Spleen (tissue), 11 donors: ENCODE data around the gene KCTD21. TPM values are rescaled to one million over a fixed set of nuclear protein-coding genes. Genes with fewer than 3 reads are reported as not detected.
A peak's percentile ranks its signal among the peaks of the same experiment; 100 is the strongest.

Experiments
- DNase-seq: peaks from one replicate; pipeline ENCODE4 v3.0.0-alpha.2; 2020
- H3K27ac ChIP-seq, 8 donors: fragments of 200-600 bp; sonication (generic) in 7 of 8; 1 replicate in 4 of 8; 2 replicates in 4 of 8; pipeline versions ENCODE4 v1.5.0 to v1.8.0; 2016 to 2021; ENCODE audit warnings: inconsistent platforms in 4 of 8, mild to moderate bottlenecking in 4 of 8, moderate library complexity in 1 of 8
- H3K27me3 ChIP-seq, 7 donors: fragments of 200-600 bp; sonication (generic) in 6 of 7; replicated peaks in 1 of 7; 1 replicate in 4 of 7; 2 replicates in 3 of 7; pipeline versions ENCODE4 v1.5.0 to v1.8.0; 2016 to 2021; ENCODE audit warnings: inconsistent platforms in 3 of 7, mild to moderate bottlenecking in 1 of 7
- H3K36me3 ChIP-seq, 6 donors: fragments of 200-600 bp; sonication (generic) in 5 of 6; 1 replicate in 4 of 6; 2 replicates in 2 of 6; pipeline versions ENCODE4 v1.5.0 to v1.8.0; 2016 to 2021; ENCODE audit warnings: inconsistent platforms in 2 of 6
- H3K4me1 ChIP-seq, 6 donors: fragments of 200-600 bp; sonication (generic) in 5 of 6; 1 replicate in 3 of 6; 2 replicates in 3 of 6; pipeline versions ENCODE4 v1.5.0 to v1.8.0; 2016 to 2021; ENCODE audit warnings: inconsistent platforms in 3 of 6
- H3K4me3 ChIP-seq, 8 donors: fragments of 200-600 bp; sonication (generic) in 7 of 8; 1 replicate in 4 of 8; 2 replicates in 4 of 8; pipeline versions ENCODE4 v1.5.0 to v1.8.0; 2016 to 2021; ENCODE audit warnings: inconsistent platforms in 4 of 8, mild to moderate bottlenecking in 4 of 8, moderate library complexity in 2 of 8
- H3K9me3 ChIP-seq, 8 donors: fragments of 200-600 bp; sonication (generic) in 7 of 8; 1 replicate in 4 of 8; 2 replicates in 4 of 8; pipeline versions ENCODE4 v1.5.0 to v1.8.0; 2016 to 2021; ENCODE audit warnings: inconsistent platforms in 4 of 8
- CTCF ChIP-seq, 11 experiments: fragments of 200-600 bp in 7 of 11; fragments of 450-650 bp in 4 of 11; sonication (generic) in 4 of 11; IDR thresholded peaks in 8 of 11; conservative IDR thresholded peaks in 3 of 11; 1 replicate in 7 of 11; 2 replicates in 4 of 11; pipeline versions ENCODE4 v1.4.0 to v1.8.0; 2016 to 2021; ENCODE audit warnings: antibody characterized with exemption in 11 of 11, inconsistent platforms in 4 of 11, mild to moderate bottlenecking in 1 of 11
- POLR2A ChIP-seq, 3 donors: fragments of 450-650 bp; IDR thresholded peaks; one replicate each; pipeline ENCODE4 v1.5.1; 2017; ENCODE audit warnings: antibody characterized with exemption in 3 of 3, mild to moderate bottlenecking in 1 of 3
- POLR2AphosphoS5 ChIP-seq, 3 donors: sonication (generic); formaldehyde crosslinking; IDR thresholded peaks; one replicate each; pipeline ENCODE4 v1.5.1; 2017; ENCODE audit warnings: antibody characterized with exemption in 3 of 3
- WGBS, 5 donors: extraction: QIAGEN DNeasy Blood & Tissue Kit in 3 of 5; methylation state at CpG; one replicate each; pipeline versions ENCODE4 v1.1.5 to v1.1.7; 2013 to 2018; 5-methylcytosine and 5-hydroxymethylcytosine counted together
- intact Hi-C: fragments of 100-400 bp; cut with DNase I; formaldehyde crosslinking; loops from one replicate; pipeline ENCODE4 v1.15.0; 2023; ENCODE audit warnings: low total_unique reads
- polyA plus RNA-seq, 3 donors: library from polyadenylated mRNA; stranded (reverse); fragments of 200-250 nt; gene quantifications; one replicate each; pipeline ENCODE4 v1.2.1, GENCODE V29; 2013
- total RNA-seq, 7 donors: library from RNA; depleted of rRNA in 3 of 7; stranded (reverse); fragments of >200 nt in 3 of 7; fragmentation: NEBNext Ultra II Directional in 4 of 7; extraction: Animal tissue kit (Norgen Biotek cat#: 25700) in 4 of 7; gene quantifications; one replicate each; pipeline versions ENCODE4 v1.1.0 to v1.2.1, GENCODE V29; 2016 to 2021
- donor health status: healthy with polysubstance abuse.
- donor health status: DM: no; HTN: no; CAD: no; lungs with moderate emphysema.
- donor health status: DM: no; HTN: no; CAD: no.
- donor health status: Bipolar disorder and iron deficiency.
- donor health status: healthy.
- donor health status: DM: no; HTN: no; CAD: no.
- donor health status: DM: yes; HTN: yes; CAD: no.

The KCTD21 gene
- total and polyA plus RNA-seq, 10 donors = 1.2 to 13.6 (median 6.4) TPM

GRCh38 chr11:78218707-78219492, 30.5 kb upstream of the KCTD21 start:
- H3K4me1 ChIP-seq = peaks cover 0 to 13% (median 6%) of the 10 kb centered on the region in 6 donors
- H3K36me3 ChIP-seq = peaks cover 0 to 100% (median 58%) of the 10 kb centered on the region in 6 donors
- TF ChIP-seq POLR2AphosphoS5 (IDR thresholded peaks at IDR 0.05) (peak in 1 of 3 donors; percentile 20), CTCF (IDR thresholded peaks at IDR 0.05 in 8 of 11, conservative IDR thresholded peaks at IDR 0.05 in 3 of 11) (no peak), POLR2A (IDR thresholded peaks at IDR 0.05) (no peak)
- no peaks in the 10 kb centered on the region for H3K9me3 ChIP-seq
- intact Hi-C loops = no loop called here
- no peak overlapping the region for H3K4me3 ChIP-seq
- DNase-seq = peak; percentile 11
- 86 to 91% (median 88%) methylated on average over 11 of the region's 11 CpGs for WGBS, 5 donors
- no peak overlapping the region for H3K27ac ChIP-seq
- H3K27me3 ChIP-seq = no peaks in the 10 kb centered on the region

- H3K27ac ChIP-seq = no peak overlapping the region
- intact Hi-C loops = no loop called here
- peaks cover 0 to 100% (median 54%) of the 10 kb centered on the region in 6 donors for H3K36me3 ChIP-seq
- H3K4me1 ChIP-seq = peaks cover 0 to 3% (median under 1%) of the 10 kb centered on the region in 6 donors
- 91 to 95% (median 94%) methylated on average over 14 of the region's 14 CpGs for WGBS, 5 donors
- no peaks in the 10 kb centered on the region for H3K27me3 ChIP-seq
- no peak overlapping the region for H3K4me3 ChIP-seq
- no peaks in the 10 kb centered on the region for H3K9me3 ChIP-seq
- DNase-seq = no peak
- TF ChIP-seq CTCF (IDR thresholded peaks at IDR 0.05 in 8 of 11, conservative IDR thresholded peaks at IDR 0.05 in 3 of 11) (no peak), POLR2AphosphoS5 (IDR thresholded peaks at IDR 0.05) (peak in 2 of 3 donors; percentile 17 to 19), POLR2A (IDR thresholded peaks at IDR 0.05) (no peak)
Measured at GRCh38 chr11:78217650-78218541, 29.5 kb upstream of the KCTD21 start.

GRCh38 chr11:78216571-78217287, 28.3 kb upstream of the KCTD21 start:
- DNase-seq = no peak
- Histone ChIP-seq H3K27me3 (no peaks in the 10 kb centered on the region), H3K36me3 (peaks cover 0 to 89% (median 48%) of the 10 kb centered on the region in 6 donors), H3K27ac (no peak overlapping the region), H3K9me3 (no peaks in the 10 kb centered on the region), H3K4me1 (no peaks in the 10 kb centered on the region), H3K4me3 (no peak overlapping the region)
- TF ChIP-seq POLR2A (IDR thresholded peaks at IDR 0.05) (no peak), CTCF (IDR thresholded peaks at IDR 0.05 in 8 of 11, conservative IDR thresholded peaks at IDR 0.05 in 3 of 11) (no peak), POLR2AphosphoS5 (IDR thresholded peaks at IDR 0.05) (no peak)
- 89 to 99% (median 96%) methylated on average over 5 of the region's 5 CpGs for WGBS, 5 donors
- intact Hi-C loops = no loop called here
